Fibroblast of mammary gland (primary cell): ENCODE results near the gene PTPRE.

ENCODE experiments used
- DNase-seq: peaks from one replicate; pipeline ENCODE4 v3.0.0-alpha.2; 2010; ENCODE audit warnings: low read depth
- H3K4me3 ChIP-seq: 2 replicates; pipeline ENCODE4 v1.5.1; 2011; ENCODE audit warnings: low read depth, mild to moderate bottlenecking, low read length, moderate library complexity; ENCODE audit not compliant: control insufficient read depth
- CTCF ChIP-seq: conservative IDR thresholded peaks from 2 replicates; pipeline ENCODE4 v1.5.1; 2011; ENCODE audit warnings: low read depth, low read length, inconsistent platforms; ENCODE audit not compliant: control insufficient read depth, insufficient read depth

Gene PTPRE

DNA sequence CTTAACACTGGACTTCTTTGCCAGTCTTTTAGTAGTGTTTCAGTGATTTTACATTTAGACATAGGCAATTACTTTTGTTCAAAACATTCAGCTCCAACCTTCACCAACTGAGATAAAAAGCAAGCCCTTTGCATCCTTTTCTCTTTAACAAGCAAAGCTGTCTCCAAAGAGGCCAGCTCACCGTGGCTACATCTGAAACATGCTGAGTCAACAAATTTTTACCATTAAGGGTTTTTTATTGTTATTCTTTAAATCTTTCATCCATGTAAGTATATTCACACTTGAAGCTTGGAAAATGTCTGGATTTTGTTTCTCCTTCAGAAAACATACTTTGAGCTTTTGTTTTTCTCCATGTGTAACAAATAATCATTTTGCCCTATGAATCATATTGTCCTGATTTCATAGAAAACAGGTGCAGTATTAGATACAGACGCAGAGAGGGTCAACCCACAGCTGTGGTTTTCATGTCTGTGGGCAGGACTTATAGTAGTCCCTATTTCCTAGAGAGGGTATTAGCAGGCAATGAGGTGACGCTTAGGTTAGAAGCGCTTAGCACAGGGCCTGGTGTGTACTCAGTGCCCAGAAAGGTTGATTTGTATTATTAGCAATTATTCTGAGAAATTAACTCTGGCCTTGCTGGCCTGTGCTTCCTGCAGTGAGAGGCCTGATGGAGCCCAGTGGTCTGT, 119.9 kb downstream of the PTPRE start:
- no peak for TF ChIP-seq CTCF
- H3K4me3 ChIP-seq, result no peak overlapping the region
- no peak for DNase-seq

DNA sequence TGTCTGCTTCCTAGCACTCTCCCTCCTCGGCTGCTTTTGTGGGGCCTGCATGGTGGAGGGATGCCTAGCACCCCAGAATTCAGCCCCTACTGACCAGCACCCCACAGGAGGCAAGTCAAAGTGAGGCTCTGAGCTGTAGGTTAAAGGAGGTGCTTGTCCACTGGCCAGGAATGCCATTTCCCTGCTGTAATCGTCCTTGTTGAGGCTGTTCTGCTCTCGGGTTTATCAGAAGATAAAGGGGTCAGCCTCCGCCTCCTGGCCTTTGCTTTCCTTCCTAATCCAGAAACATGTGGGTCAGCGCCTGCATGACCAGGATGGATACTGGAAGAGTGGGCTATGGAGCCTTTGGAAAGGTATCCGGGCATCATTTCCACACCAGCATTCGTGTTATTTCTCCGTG, 120.4 kb downstream of the PTPRE start:
- H3K4me3 ChIP-seq, result no peak overlapping the region
- no peak for TF ChIP-seq CTCF
- DNase-seq, result no peak

DNA sequence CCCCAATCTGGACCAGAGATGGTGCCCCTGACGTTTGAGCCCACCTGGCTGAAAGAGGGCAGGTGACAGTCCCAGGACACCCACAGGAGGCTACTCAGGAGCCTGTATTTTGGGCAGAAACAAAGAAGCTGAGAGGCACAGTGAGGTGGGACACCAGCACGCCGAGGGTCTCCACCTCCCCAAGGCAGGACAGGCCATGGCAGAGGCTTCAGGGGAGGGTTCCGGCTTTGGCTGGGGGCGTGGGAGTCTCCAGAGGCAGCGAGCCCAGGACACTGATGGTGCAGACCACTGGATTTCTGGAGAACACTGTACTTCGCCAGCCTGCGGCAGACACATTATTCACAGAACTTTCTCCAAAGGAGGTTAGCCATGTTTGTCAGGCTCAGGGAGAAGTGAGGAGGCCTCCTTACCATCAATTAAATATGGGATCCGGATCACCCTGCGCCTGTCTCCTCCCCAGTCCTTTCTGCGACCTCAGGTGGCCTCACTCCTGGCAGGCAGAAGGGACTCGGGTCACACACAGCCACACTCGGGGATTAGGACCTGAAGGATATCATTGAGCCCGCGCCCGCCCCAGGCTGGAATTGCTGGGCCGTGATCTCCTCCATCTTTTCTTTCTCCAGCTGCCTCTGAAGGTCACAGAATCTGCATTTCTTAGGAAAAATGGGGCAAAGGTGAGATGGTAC, 121.1 kb downstream of the PTPRE start:
- H3K4me3 ChIP-seq, result no peak overlapping the region
- DNase-seq, result no peak
- no peak for TF ChIP-seq CTCF

DNA sequence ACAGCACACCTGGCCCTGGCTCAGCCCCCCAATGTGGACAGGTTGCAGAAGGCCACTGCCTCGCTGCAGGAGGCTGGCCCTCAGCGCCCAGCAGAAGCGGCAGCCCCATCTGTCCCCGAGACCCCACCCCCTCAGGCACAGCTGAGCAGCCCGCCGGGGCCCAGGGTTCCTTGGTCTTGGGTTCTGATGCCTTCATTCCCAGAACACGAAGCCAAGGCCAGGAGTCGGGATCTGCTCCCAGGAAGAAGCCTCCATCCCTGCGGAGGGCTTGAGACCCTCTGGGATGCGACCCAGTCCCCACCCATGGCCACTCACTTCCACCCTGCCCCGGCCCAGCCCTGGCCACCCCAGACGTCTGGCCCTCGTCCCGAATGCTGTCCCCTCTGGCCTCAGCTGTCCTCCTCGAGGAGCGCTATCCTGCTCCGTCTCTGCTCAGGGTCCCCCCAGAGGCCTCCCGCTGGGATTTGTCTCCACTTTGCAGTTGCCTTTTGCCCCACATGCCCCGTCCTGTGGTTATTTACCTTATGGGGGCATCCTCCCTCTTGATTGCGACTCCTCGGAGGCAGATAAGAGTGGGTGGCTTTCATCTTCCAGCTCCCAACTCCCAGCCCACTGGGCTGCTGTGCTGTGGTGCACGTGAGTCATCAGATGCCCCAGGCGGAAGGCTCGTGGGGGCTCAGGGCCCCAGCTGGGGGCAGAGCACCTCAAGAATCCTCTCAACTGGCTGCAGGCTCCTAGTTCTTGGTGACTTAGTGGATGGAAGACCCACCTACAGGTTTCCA, 121.8 kb downstream of the PTPRE start:
- DNase-seq, result no peak
- no peak for TF ChIP-seq CTCF
- no peak overlapping the region for H3K4me3 ChIP-seq

- DNase-seq, result no peak
- TF ChIP-seq CTCF, result no peak
- no peak overlapping the region for H3K4me3 ChIP-seq
Measured at GRCh38 chr10:128029290-128029651, 122.4 kb downstream of the PTPRE start.

DNA sequence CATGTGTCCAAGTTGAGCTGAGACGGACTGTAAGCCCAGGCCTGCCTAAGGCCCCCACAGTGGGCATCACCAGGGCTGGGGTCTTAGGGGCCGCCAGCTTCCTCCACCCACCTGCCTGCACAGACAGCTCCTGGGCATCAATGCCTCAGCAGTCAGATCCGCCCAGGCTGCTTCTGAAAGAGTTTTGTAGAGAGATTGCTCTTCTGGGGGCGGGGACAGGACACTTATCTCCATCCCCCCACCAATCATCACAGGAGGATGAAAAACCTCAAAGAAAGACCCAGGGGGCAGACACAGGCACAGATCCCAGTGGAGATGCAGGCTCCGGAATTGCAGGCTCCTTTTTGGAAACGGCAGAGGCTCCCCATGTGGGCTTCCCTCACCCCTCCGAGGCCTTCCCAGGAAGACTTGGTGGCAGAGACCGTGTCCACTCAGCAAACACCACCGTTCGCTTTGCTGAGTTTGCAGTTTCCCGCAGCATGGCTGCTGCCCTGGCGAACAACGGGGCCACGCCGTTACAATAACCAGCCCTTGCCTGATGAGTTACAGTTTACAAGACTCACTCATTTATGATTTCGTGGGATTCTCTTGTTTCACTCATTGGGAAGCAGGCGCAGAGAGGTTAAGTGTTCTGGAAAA, 122.9 kb downstream of the PTPRE start:
- no peak overlapping the region for H3K4me3 ChIP-seq
- no peak for DNase-seq
- TF ChIP-seq CTCF, result no peak
